ENCODE measurements around the gene SAMHD1. TPM values are rescaled to one million over a fixed set of nuclear protein-coding genes. Genes with fewer than 3 reads are reported as not detected.

SAMHD1 gene
- total and polyA plus RNA-seq, 9 of the 15 experiments (the other 6 are each of a cell fraction or from before 2014, with no cell fraction given): 6.8 to 20.4 (median 14.8) TPM

GRCh38 chr20:36861875-36862801 lies 89.4 kb downstream of the SAMHD1 start (continued):
- TF ChIP-seq ZFP36 (IDR thresholded peaks at IDR 0.05; ENCODE audit: low read depth, low read length, partially characterized antibody): no peak
- TF ChIP-seq SOX6 (IDR thresholded peaks at IDR 0.05): no peak
- TF ChIP-seq TAF1 (IDR thresholded peaks at IDR 0.05; ENCODE audit: control insufficient read depth, extremely low read depth, insufficient read depth, low read length, severe bottlenecking): peak; percentile 48
- peak in 1 of 2 experiments; percentile 40; a peak in 1 of 4 replicates for TF ChIP-seq SRF (CRISPR knock-in tag; IDR thresholded peaks at IDR 0.05)
- no peak for TF ChIP-seq HNRNPH1 (optimal IDR thresholded peaks at IDR 0.05; ENCODE audit: low read depth, low read length)
- TF ChIP-seq SRSF7 (optimal IDR thresholded peaks at IDR 0.05; ENCODE audit: low read depth, low read length): no peak
- no peak for TF ChIP-seq PYGO2 (tag; IDR thresholded peaks at IDR 0.05)
- TF ChIP-seq KHSRP (IDR thresholded peaks at IDR 0.05): no peak
- no peak for TF ChIP-seq FOXK1 (CRISPR knock-in tag; IDR thresholded peaks at IDR 0.05; ENCODE audit: borderline replicate concordance)
- TF ChIP-seq ZBTB12 (CRISPR knock-in tag; IDR thresholded peaks at IDR 0.05): no peak
- TF ChIP-seq ZNF586 (CRISPR knock-in tag; conservative IDR thresholded peaks at IDR 0.05): no peak
- TF ChIP-seq NRF1 (conservative IDR thresholded peaks at IDR 0.05 in 1 of 2, IDR thresholded peaks at IDR 0.05 in 1 of 2): peak; percentile 52 to 63
- TF ChIP-seq ZNF165 (CRISPR knock-in tag; IDR thresholded peaks at IDR 0.05; ENCODE audit: borderline replicate concordance): no peak
- no peak for TF ChIP-seq ZZZ3 (IDR thresholded peaks at IDR 0.05)
- no peak for TF ChIP-seq CGGBP1 (CRISPR knock-in tag; IDR thresholded peaks at IDR 0.05)
- TF ChIP-seq FOXO4 (CRISPR knock-in tag; IDR thresholded peaks at IDR 0.05): no peak
- no peak for TF ChIP-seq NR2F6 (CRISPR knock-in tag; IDR thresholded peaks at IDR 0.05)
- 0 out of 4 replicates have a peak, but pooled peaks of 1 of the 2 experiments have one; percentile 30 for TF ChIP-seq CSDE1 (IDR thresholded peaks at IDR 0.05)
- no peak for TF ChIP-seq RNF2 (IDR thresholded peaks at IDR 0.05)
- TF ChIP-seq CEBPB (tag; IDR thresholded peaks at IDR 0.05): no peak
- no peak for TF ChIP-seq ZNF23 (CRISPR knock-in tag; IDR thresholded peaks at IDR 0.05)
- no peak for TF ChIP-seq ZNF75A (CRISPR knock-in tag; IDR thresholded peaks at IDR 0.05)
- no peak for TF ChIP-seq ZFPM2 (CRISPR knock-in tag; IDR thresholded peaks at IDR 0.05)
- TF ChIP-seq SAFB (IDR thresholded peaks at IDR 0.05; ENCODE audit: borderline replicate concordance, low read depth, low read length): no peak
- TF ChIP-seq SP2 (IDR thresholded peaks at IDR 0.05; ENCODE audit: extremely low read depth, low read depth, low read length, poor library complexity, severe bottlenecking): no peak
- TF ChIP-seq MECOM (CRISPR knock-in tag; IDR thresholded peaks at IDR 0.05): no peak
- no peak for TF ChIP-seq ZNF436 (CRISPR knock-in tag; IDR thresholded peaks at IDR 0.05)
- TF ChIP-seq KAT8 (IDR thresholded peaks at IDR 0.05; ENCODE audit: low read depth): no peak
- no peak for TF ChIP-seq EGR1 (conservative IDR thresholded peaks at IDR 0.05)

Data from K562 (cell line).